ENCODE data around the gene TEX12.
"Not testable (repeated sequence)": the region's sequence is repeated elsewhere in the genome, so short reads cannot be mapped to it uniquely, and the experiment has no call there.

The TEX12 gene, protein sequence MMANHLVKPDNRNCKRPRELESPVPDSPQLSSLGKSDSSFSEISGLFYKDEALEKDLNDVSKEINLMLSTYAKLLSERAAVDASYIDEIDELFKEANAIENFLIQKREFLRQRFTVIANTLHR

DNA sequence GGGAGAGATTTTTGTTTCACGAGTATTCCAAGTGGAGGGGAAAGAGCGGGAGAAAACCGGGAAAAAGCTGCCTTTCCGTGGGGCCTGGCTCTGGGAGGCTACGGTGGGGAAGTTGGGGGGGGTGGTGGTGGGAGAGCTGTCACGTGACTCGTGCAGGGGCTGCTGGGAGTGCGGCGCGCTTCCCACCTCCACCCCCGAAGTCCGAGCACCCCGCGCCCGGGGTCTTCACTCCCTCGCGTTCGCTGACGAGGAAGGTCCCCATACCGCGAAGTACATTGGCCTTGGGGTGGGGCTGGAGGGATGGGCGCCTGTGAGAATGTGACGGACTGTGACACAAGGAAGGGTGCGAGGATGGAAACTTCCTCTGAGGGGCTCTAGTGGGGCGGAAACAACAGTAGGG, at the start of gene TEX12:
Gene TEX12, plus strand, starts transcription at position 228 of the 400 bp plus-strand sequence. CDS start 1,897 bp downstream, outside the sequence.
- DNase-seq, result no peak

DNA sequence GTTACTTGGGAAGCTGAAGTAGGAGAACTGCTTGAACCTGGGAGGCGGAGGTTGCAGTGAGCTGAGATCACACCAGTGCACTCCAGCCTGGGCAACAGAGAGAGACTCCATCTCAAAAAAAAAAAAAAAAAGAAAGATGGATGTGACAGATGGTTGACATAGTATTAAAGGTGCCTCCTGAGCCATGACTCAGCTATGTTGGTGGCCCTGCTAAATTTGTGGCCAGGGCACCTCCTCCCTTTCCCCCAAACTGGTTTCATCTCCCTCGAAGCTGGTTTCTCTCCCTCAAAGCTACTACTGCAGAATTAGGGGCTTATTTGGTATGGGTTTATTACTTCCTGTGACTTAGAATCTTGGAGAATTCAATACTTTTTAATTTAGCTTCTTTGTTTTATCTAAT, 49.0 kb upstream of the TEX12 start:
- DNase-seq, result no peak

DNA sequence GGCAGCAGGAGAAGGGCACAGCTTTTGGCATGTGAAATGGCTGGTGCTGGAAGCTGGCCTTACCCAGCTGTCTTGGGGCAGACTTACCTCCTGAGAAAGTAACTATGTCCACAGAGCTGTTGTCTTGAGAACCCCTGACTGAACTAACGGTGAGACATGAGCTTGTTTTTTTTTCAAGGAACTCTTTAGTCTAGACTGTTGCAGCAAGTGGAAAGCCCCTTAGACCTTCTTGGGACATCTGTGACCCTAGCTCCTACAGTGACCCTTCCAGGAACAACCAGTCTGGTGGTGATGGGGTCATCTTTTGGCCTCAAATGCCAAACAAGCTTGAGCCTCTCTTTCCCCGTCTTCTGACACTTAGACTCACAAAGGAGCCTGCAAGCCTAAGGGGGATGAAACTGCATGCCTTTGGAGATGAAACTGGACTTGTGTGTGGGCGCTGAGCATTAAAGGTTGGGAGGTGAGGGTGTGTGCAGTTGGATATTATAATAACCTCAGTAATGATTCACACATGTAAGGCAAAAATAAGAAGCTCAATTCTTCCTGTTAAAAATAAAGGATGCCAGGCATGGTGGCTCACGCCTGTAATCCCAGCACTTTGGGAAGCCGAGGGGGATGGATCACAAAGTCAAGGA, 45.1 kb upstream of the TEX12 start:
- DNase-seq, result no peak

DNA sequence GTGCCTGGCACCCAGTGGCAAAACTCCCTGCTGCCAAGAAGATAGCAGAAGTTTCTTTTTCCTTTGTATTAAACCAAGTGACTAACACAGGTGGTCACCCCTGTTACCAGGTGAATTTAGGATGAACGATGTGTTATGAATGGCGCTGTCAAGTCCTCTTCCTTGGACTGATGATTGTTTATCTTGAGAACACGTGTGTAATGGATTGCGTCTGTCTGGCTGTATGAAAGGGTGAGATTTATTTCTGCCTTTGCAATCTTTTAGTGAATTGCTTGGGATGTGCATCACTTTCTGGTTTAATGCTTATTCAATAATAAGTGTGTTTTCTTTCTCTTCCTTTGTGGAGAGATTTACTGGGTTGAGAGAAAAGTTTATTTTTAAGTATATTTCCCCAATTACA, 44.0 kb upstream of the TEX12 start:
- no peak for DNase-seq

DNA sequence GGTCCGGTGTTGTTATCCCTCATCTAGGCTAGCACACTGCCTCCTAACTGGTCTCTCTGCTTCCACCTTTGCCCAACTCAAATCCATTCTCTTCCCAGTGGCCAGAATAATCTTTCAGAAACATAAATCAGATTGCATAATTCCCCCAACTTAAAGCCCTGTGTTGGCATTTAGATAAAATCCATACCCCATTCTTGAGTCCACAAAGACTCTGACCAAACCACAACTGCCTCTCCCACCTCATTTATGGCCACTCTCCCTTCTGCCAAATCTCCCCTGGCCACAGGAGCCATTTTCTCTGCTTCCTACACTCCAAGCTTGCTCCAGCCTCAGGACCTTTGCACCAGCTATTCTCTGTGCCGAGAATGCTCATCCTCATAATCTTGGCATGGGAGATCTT, 40.1 kb upstream of the TEX12 start:
- DNase-seq, result no peak

DNA sequence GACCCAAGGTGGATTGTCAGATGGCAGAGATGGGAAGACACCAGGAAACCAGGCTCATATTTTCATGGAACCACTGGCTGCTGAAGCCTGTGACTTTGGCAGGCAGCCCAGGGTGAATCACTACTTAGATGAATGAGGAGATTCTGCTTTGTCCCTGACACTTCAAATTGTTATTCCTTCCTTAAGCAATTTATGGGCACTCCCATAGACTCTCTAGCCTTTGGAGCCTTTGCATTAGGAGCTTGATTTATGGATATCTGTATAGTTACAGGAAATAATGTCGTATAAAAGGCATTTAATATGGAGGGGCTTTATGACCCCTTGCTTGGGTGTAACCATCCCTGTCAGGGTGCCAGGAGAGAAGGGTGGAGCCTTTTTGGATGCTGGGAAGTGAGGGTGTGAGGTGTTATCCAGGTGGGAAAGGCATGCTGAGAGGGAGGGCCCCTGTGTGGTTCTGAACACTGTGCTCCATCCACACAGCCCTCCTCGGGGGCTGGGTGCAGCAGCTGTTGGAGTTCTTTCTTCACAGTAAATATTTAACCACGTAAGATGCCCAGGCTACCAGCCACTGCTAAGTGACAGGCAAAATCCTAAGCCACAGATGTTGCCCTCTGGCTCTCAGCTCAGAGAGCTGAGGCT, 38.6 kb upstream of the TEX12 start:
- no peak for DNase-seq

DNA sequence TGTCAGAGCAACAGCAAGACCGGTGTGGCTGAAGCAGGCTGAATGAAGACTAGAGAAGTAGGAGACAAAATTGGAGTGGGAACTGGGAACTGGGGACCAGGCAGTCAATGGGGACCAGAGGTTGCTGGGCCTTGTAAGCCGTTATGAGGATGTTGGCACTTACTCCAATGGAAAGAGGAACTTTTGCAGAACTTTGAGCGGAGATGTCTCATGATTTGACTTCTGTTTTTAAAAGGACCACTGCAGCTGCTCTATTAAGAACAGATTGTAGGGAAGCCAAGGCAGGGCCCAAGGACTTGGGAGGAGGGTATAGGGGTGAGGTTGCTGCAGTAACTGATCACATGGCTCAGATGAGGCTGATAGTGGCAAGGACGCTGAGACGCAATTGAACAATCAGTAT, 37.5 kb upstream of the TEX12 start:
- no peak for DNase-seq

DNA sequence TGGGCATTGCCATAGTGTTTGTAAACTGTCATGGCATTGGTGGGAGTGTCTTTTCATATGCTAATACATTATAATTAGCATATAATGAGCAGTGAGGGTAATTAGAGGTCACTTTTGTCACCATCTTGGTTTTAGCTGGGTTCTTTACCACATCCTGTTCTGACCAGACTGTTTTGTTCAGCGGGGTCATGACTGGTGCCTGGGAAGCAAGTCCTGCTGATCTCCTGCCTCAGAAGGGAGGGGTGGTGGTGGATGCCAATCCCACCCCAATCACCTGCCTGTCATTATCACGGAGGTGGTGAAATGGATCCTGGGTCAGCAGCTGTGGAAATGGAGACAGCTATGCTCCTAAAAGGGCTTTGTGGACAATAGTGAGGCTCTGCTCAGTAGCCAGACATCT, 34.4 kb upstream of the TEX12 start:
- no peak for DNase-seq

DNA sequence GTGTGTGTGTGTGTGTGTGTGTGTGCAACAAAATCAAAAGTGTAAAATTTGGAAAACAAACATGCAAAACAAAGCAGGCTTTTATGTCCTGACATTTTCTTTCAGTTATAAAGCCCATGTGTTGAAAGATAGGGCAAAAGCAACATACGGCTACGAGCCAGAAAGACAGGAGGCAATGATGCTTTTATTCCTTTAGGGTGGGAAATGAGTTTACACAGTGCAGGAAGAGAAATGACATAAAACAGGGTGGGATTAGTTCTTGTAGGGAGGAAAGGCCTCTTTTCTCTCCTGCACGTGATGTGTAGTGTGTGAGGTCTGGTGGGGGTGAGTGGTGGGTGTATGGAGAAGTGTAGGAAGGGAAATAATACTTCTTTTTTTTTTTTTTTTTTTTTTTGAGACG, 32.7 kb upstream of the TEX12 start:
- no peak for DNase-seq

DNA sequence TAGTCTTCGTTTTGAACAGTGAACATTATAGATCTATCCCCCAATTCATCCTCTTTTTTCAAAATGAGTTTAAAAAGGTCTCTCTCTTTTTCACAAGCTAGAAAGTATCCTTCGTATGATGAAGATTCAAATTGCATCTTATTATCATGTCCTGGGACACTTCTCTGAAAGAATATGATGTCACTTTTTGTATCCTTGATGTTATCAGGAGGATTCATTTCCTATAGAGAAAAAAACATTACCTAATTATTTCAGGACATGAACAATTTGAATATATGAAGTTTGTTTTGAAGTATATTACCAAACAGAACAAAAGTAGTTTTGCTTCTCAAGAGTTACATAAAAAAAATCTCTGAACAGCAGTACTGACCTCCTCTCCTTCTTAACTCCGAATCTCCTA, 23.6 kb upstream of the TEX12 start:
- no peak for DNase-seq

DNA sequence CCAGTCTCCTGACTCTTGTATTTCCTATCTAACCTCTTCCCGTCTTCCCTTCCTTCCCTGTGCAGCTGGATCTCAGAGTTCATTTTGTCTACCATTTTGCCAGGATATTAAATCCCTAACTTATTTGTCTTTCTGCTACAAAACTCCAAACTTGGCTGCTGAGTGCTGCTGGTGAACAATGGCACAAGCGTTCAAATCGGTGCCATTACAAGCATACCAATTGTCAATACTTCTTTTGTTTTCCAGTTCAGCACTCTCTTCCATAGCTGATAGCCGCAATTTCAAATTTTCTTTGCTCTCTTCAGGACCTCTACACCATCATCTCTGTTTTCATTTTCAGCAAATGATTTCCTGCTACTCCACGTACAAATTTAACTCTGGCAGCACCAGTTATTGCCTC, 16.7 kb upstream of the TEX12 start:
- no peak for DNase-seq

DNA sequence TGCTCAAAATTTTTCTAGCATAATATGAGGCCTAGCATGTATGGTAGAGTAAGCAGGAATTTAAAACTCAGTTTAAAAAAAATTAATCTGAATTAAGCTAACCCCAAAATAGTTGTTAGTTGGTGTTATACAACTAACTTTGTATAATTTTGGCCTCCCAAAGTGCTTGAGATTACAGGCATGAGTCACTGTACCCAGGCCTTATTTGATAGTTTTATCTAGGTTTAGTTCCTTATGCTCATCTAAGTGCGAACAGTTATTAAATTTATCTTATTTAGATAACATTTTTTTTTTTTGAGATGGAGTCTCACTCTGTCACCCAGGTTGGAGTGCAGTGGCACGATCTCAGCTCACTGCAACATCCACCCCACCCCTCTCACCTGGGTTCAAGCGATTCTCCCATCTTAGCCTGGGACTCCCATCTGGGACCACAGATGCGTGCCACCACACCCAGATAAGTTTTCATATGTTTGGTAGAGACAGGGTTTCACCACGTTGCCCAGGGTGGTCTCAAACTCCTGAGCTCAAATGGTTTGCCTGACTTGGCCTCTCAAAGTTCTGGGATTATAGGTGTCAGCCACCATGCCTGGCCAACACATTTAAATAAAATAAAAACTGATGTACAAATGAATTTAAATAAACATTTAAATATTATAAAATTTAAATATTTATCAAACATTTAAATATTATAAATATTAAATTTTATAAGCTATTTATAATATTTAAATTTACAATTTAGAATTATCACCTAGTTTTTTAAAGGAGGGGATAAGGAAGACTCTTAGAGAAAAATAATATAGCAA, 10.8 kb upstream of the TEX12 start:
- no peak for DNase-seq

DNA sequence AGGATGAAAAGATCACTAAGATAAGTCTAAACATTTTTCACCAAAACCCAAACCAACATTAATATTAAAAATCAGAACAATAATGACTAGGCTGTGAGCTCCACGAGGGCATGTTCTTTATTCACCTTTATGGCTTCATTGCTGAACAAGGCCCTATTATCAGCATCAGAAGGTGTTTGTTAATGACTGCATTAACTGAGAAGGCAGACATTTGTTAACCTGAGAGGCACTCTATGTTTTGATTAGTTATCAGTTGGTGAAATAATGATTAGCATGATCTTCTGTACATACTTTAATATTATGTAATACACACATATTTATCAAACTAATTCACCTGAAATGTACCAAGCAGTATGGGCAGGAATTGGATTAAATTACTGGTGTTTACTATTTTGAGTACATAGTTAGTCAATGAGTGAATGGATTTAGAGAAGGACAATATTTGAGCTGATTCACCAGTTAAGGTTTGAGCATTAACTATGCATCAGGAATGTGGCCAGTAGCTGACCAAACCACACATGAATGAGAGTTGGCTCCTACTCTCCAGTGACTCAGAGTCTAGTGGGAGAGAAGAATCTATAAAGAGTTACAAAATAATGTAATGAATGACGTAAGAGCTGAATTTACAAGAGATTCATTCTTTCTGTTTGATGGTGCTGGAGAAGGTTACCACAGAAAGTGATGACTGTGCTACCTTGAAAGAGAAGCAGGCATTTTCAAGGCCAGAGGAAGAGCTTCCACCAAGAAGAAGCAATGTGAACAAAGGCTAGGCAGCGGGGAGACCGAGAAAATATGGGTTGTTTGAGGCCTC, 10.0 kb upstream of the TEX12 start:
- no peak for DNase-seq

DNA sequence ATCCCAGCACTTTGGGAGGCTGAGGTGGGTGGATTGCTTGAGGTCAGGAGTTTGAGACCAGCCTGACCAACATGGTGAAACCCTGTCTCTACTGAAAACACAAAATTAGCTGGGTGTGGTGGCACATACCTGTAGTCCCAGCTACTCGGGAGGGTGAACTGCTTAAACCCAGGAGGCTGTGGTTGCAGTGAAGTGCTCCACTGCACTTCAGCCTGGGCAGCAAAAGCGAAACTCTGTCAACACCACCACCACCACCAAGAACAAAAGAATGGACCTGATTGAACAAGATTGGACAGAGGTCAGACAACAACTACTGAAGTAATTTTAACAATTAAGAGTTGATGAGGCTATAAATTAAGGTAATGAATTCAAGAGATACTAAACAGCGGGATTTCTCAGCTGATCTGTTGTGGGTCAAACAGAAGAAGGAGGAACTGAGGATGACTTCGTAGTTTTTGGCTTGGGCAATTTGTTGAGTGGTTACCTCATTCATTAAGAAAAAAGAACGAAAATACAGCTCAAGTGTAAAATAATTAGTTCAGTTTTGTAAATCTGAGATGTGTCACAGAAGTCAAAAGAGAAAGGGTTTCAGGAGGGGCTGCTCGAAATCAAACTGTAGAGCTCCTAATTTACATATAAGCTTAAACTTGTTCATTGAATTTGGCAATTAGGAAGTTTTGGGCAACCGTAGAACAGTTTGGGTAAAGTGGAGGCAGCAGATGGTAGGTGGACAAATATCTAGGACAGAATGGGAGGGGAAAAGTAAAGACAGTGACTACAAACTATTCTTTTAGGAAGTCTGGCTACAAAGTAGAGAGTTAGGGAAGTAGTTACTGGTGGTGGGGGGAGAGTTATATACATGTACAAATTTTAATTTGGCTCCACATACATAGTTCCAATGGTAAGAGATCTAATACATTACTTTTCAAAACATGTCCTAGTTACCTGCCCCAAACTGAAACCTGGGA, 7.8 kb upstream of the TEX12 start:
- no peak for DNase-seq

DNA sequence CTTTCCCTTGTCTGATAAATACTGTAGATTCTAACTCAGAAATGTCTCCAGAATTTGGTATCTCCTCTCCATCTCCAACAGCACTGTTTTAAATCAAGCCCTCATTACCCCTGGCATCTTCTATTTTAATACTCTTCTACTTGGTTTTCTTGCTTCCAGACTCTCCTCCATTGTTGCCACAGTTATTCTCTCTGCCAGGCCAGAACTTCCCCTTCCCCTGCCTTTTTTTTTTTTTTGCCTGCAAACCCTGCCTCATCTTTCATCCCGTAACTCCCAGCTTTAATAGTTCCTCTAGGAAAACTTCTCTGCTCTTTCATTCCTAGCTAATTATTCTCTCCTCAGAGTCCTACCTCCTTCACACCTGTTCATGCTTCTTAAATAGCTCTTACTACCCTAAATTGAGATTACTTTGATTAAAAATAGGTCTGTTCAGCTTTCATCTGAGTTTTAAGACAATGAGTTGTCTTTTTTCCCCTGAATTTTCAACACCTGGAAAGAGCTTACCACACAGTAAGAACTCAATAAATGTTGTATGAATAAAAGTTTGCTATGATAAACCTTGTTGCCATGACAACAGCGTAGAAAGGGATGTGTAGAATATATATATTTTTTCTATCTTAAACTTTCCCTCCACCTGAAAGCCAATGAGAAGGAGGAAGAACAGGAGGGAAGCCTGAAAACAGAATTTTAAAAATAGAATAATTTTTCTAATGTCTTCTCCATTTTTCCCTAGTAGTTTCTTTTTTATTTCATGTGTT, 6.9 kb upstream of the TEX12 start:
- no peak for DNase-seq

DNA sequence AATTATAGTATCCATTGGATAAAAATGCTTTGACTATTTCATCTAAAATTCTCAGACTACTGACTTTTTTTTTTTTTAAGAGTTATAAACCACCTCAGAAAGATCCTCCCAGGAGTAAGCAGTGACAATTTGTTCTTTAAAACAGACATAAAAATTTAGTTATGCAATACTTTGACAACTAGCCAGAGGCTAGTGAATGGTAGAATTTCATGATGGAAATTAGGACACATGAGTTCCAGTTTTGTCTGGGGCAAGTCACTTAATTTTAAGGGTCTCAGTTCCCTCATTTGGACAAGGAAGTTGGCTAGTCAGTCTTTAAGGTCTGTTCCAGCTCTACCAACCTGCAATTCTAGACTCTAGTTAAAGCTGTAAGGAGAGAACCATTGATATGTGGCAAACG, 6.2 kb upstream of the TEX12 start:
- no peak for DNase-seq

DNA sequence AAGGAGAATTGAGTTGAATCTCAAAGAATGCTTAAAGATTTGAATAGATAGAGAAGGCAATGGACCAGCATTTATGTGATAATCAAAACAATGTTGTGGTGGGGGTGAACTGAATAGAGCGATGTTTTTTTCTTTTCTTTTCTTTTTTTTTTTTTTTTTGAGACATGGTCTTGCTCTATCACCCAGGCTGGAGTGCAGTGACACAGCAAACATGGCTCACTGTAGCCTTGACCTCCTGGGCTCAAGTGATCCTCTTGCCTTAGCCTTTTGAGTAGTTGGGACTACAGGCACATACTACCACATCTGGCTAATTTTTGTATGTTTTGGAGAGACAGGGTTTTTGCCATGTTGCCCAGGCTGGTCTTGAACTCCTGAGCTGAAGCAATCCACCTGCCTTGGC, 5.0 kb upstream of the TEX12 start:
- not testable (repeated sequence) for DNase-seq

DNA sequence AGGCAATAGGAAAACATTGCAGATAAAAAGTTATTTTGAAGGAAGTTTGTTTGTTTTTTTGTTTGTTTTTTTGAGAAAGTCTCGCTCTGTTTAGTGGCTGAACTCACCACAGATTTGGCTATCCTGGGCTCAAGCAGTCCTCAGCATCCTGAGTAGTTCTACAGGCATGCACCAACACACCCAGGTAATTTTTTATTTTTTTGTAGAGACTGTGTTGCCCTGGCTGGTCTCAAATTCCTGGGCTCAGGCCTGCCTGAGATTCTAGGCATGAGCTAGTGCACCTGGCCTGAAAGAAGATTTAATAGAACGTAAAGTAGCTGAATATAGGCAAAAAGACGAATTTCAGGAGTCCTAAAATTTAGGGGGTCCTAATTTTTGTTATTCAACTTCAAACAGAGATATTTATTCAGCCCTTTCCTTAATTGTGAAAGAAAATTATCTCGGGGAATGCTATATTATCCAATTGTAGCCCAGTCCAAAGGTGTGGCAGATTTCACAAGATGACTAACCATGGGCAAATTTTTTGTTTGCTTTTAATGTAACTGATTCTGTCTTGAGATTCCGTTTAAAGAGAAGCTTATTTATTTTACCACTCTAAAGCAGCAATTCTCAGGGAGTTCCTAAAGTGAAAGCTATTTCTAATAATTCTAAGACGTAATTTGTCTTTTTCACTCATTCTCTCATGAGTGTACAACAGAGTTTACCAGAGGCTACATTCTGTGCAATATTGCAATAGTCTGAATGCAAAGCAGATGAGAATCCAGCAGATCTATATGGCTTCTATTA, 4.2 kb upstream of the TEX12 start:
- DNase-seq, result no peak

DNA sequence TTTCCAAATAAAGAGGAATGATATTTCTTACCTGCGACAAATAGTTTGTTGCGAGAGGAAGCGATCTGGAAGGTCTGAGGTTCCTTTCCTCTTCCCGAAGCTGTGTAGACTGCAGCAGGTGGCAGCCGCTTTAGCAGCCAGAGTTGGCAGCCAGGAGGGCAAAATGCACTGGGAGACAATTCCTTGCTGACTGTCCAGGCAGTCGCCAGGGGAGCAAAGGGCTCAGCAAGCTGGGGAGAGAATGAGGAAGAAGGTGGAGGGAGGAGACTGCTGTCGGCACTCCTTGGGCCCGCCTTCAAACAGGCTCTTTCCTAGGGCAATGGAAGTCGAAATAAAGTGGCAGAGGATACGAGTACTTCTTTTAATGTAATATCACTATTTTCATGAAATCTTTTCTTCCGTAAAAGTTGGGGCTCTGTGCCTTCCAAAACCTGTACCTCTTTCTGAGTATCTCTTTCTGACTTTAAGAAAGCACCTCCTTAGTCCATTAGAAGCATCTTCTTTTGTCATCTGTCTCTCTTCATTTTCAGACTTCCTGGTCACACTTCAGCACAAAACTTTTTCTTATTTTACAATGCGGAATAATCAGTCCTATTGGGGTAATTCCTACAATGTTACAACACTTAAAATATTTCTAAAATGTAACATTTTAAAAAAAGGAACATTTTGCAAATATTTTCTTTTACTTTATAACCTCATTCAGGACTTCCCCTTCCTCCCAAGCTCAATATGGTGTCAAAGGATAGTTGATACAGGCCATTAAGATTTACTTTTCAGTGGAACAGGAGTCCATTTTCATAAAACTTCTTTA, 3.1 kb upstream of the TEX12 start, which contains the start of gene IL18:
Gene IL18, minus strand, starts transcription at position 220 of the 811 bp plus-strand sequence. CDS start 9,041 bp downstream, outside the sequence.
- DNase-seq, result no peak

Data from activated T-cell treated with anti-CD3 and anti-CD28 coated beads, Interleukin-2, amount 50 U/mL, for 1 hour (primary cell).